Stimulated activated CD8-positive, alpha-beta memory T cell treated with anti-CD3 and anti-CD28 coated beads, Interleukin-15, amount 100 ng/mL, for 48 hours (primary cell): ENCODE measurements around the gene NR3C2.
"Not testable (repeated sequence)": the region's sequence is repeated elsewhere in the genome, so short reads cannot be mapped to it uniquely, and the experiment has no call there.

ENCODE experiments used
- DNase-seq, 2 donors: peaks; one replicate each; pipeline ENCODE4 v3.0.0-alpha.2; 2020; ENCODE audit warnings: low read depth in 2 of 2

The NR3C2 gene

DNA sequence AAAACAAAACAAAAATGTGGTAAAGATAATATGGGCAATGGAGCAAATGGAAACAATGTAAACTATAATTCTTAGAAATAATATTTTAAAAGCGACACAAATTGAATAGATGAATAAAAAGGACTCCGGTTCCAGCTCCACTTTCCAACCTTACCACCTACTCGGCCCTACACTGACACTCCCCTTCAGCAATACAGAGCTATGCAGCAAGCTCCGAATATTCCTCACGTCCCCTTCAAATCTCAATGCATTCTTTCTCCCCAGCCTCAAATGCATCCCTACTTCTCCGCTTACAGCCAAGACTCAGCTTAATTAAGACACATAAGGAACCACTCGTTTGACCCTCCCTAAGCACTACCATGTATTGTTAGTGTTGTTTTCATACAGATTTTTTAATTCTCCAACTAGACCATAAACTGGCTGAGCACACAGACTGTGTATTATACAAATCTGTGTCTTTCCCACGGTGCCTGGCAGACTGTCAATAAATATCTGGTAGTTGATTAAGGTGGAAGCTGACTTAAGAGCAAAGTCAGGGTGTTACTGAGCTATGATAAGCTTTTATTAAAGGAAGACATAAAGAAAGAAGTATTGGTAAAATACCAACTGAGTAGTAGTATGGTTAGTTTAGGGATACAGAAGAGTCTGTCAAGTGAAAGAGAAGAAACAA lies 219.1 kb downstream of the NR3C2 start:
- no peak for DNase-seq

DNA sequence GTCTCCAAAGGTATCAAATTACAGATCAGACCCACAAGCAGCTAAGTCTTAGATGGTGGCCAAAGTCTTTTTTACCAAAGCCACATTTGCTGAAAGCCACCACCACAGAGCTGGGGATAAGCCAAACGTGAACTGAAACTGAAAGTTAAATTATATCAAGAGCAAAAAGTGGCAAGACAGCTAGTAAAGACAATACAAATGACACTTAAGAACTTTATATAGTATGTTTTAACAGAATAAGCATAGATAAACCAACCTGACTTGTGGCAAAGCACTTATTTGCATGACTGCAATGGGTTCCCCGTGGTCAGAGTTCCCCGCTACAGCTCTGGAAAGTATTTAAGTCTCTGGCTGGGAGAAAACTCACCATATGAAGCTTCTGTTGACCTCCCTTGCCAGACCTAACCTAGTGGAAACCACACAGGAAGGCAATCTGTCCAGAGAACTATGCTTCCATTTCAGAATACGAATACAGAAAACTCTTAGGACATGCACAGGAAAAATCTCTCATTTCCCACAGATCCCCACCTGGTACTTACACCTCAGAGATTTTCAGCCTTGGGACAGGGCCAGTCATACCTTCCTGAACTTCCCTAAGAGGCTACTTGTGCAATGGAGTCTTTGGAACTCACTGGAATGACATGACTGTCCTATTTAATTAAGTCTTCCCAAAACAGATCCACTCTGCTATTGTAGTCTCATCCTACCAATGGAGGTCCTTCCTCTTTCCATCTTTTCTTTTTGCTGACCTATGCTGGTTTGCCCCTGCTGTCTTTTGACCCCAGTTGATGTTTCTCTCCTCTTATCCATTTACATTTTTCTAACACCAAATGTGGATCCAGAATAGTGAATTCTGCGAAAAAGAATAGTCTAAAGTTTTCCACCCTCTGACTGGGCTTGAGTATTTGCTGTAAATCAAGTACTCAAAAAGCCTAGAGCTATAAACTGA lies 225.1 kb downstream of the NR3C2 start:
- DNase-seq, result peak in 1 of 2 donors; percentile 7

DNA sequence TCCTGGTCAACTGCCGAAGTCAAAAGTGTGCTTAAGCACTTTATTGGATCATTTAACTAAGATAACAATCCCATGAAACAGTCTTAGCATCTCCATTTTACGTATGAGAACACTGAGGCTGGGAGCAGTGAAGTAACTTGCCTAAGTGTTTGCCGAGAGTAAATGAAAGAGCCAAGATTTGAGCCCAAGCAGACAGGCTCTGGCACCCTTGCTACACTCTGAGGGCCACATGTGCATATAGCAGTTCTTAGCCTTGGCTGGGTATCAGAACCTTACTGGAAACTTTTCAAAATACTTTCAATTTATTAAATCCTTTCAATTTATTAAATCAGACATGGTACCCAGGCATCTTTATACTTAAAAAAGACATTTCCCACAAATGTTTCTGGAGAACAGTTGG lies 225.9 kb downstream of the NR3C2 start:
- DNase-seq, result no peak

DNA sequence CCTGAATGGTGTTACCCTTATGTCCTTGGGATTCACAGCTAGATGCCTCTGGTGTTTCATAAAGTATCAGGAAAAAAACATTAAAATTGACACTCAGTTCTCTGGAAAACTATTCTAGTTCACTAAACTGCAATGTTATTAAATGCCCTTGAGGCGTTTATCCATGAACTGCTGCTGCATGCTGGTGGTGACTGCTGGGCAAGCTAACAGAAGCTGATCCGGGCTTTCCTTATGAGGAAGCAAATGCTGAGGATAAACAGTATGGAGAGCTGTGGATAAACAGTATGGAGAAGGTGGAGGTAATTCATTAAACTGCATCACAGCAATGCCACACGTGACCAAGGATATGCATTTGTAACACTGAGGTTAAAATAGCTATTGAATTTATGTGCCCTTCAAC lies 227.0 kb downstream of the NR3C2 start:
- DNase-seq, result no peak

DNA sequence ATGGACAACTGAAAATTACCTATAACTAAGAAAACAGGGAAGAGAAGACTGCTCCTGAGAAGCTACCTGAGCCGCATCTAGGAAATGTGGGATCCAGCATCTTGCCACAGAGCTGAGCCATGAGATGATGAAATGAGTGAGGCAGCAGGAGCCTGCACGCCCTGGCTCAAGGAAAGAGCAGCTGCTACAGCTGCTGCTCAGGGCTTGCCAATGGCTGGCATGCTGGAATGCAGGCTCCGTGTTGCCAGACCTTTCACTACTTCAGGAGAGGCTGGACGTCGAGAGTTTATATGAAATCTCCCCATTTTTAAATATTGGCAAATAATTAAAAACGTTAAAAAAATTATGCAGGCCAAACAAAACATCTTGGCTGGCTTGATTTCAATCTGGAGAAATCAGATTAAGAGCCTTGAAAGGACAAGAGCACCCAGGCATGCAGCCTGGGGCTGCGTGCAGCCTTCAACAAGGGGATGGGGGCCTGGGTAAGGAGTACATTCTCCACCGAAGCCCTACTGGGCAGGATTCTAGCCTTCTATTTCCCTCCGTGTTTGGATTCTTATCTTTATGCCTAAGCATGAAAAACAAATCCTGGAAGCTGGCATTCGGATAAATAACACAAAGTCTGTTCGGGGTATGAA lies 227.6 kb downstream of the NR3C2 start:
- DNase-seq, result no peak

DNA sequence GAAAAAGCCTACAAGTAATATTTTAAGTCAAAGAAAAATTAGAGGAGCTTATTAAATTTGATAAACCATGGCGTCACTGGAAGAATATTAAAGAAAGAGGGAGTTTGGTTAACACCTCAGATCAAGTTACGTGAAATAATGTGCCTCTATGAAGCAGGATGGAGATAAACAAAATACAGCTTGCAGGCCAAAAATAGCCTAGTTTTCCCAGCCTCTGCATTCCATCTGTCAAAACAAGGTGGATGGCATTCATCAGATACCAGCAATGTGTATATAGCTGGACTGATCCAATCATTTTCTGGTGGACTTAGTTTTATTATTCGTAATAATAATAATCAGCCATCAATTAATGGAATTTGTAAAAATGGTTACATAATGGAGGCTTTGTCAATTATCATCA lies 230.7 kb downstream of the NR3C2 start:
- DNase-seq, result no peak

DNA sequence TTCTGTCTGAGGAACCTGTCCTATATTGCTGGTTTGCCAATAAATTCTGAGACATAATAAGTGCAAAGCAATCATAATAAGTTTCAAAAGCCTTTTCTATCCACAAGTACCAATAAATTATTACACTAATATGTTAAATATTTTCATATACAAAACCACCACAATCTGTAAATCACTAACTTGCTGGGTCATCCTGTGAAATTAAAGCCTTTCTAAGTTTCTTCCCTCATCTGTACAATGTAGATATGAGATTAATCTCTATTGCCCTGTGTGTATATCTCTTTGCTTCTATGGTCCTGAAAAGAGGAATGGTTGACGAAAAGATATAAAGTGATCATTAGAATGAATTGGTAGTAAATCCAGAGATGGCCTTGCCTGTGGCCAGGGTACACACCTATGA lies 231.6 kb downstream of the NR3C2 start:
- DNase-seq, result no peak

DNA sequence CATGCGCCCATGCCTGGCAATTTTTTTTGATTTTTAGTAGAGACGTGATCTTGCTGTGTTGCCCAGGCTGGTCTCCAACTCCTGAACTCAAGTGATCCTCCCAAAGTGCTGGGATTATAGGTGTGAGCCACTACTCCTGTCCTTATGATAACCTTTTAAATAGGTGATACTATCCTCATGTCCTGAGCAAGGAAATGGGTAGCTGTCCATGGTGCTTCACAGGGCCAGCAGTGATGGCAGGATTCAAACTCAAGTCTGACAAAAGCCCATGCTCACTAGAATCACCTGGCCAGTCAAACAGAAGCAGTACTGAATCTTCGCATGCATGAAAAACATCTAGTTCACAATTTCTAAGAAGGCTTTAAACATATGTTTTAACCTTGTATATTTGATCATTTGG lies 235.1 kb downstream of the NR3C2 start:
- DNase-seq, result no peak

DNA sequence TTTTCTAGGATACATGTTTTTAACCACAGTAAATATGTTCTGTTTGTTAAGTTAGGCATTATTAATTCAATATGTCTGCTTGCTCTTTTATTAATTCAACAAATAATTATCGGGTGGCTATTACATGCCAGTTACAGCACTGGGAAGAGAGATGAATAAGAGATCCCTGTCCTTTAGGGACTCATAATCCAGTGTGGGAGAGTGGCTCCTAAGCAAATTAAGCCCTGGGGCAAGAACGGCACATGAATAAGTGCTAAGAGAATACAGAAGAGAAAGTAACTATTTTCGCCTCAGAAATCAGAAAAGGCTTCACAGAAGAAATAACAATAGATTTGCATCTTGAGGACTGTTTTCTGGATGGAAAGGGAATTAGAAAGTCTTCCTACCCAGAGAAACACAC lies 236.7 kb downstream of the NR3C2 start:
- no peak for DNase-seq

DNA sequence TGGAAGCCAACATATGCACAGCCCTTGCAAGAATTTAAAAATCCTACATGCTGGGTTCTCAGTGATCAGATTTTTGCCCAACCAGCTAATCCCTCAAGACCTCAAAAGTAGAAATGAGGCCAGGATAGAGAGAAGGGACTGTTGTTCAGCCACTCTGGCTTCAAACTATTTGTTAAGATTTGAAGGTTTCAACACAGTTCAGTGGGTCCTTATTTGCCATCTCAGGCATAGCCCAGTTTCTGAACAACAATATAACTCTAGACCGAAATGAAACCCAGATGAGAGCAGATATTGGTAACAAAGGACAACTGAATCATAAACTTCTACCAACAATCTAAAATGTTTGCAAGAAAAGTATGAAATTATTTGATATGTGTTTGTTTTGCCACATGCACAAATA lies 237.3 kb downstream of the NR3C2 start:
- DNase-seq, result no peak

DNA sequence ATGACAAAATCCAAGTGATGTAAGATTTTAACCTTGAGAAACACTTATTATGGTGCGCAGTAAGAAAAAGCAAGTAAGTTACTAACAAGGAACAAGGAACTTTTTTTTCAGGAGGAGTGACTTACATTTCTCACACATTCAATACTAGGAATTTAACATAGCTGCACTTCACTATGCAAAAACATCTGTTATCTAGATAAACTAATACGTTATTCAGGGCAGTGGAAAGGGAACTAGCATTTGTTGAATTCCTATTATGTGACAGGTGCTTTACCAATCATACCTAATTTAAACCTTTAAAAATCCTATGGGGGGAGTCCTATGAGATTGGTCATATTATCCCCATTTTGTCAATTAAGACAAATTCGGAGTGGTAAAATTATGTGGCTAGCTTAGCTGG lies 238.0 kb downstream of the NR3C2 start:
- DNase-seq, result no peak

DNA sequence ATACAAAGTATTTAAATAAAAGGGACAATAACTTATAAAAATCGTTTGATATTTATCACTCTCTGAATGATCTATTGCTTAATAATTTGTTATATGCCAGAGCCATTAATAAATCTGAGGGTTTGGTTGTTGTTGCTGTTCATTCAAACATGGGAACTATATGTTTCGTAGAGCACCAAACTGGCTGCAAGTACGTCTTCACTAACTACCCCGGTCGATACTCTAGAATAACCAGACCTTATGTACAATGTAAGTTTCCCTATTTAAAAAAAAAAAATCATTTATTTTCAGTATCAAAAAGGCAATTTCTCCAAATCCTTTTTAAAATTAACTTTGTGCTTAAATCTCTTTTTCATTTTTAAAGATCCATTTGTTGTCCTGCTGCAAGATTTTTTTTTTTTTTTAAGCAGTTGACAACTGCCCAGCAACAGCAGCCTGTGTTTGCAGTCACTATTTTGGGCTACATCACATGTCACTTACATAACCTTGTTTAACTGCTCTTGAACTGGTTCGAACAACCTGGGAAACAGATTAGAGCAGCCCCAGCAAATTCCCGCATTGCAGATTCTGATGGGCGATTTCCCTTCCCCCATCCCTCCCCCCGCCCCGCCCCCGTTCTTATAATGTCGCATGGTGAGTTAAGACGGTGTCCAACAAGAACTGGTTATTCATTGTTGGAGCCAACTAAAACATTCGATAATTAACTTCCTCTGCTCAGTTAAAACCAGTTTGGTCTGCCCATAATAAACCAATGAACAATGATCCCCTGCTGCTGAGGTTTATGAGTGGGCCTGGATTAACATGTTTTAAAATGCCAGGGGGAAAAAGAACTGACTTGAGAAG lies 238.9 kb downstream of the NR3C2 start:
- DNase-seq, result no peak

DNA sequence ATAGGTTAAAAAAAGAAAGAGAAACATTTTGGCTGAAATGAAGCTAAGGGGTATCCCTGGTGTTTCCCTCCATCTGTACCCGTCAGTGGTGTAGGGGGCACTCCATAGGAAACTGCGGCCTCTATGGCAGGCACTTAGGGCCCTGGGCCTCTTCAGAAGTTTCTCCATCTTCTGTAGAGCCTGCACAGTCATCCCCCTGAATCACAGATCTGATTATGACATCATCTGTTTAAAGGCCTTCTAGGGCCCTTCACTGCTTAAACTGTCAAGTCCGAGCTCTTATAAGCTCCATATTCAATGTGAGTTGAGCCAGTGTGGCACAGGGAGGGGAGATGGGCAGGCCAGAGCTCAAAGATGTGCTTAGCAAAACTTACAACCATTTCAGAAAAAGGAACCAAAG lies 241.3 kb downstream of the NR3C2 start:
- DNase-seq, result no peak

DNA sequence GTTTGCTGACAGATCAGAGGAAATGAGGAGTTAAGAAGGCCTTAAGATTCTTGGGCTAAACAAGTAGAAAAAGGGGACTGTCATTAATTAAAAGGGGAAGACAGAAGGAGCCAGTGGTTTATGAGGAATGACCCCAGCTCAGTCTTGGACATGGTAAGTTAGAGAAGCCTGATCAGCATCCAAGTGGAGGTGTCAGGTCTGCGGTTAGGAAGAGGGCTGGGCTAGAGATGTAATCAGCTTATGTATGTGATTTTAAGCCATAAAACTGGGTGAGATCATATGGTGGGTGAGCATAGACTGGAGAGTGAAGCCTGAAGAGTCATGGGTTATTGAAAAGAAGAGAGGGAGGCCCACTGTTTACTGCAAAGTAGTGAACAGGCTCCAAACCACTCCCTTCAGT lies 246.1 kb downstream of the NR3C2 start:
- no peak for DNase-seq

DNA sequence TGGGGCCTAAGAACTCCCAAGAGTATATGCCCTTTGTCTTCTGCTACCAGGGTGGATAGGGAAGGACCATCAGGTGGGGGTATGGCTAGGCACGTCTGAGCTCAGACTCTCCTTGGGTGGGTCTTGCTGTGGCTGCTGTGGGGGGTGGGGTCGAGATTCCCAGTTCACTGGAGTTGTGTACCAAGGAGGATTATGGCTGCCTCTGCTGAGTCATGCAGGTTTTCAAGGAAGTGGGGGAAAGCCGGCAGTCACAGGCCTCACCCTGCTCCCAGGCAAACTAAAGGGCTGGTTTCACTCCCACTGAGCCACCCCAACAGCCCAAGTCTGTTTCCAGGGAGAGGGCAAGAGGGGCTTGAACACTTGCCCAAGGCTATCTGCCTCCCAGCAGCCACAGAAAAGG lies 249.7 kb downstream of the NR3C2 start:
- DNase-seq, result no peak

DNA sequence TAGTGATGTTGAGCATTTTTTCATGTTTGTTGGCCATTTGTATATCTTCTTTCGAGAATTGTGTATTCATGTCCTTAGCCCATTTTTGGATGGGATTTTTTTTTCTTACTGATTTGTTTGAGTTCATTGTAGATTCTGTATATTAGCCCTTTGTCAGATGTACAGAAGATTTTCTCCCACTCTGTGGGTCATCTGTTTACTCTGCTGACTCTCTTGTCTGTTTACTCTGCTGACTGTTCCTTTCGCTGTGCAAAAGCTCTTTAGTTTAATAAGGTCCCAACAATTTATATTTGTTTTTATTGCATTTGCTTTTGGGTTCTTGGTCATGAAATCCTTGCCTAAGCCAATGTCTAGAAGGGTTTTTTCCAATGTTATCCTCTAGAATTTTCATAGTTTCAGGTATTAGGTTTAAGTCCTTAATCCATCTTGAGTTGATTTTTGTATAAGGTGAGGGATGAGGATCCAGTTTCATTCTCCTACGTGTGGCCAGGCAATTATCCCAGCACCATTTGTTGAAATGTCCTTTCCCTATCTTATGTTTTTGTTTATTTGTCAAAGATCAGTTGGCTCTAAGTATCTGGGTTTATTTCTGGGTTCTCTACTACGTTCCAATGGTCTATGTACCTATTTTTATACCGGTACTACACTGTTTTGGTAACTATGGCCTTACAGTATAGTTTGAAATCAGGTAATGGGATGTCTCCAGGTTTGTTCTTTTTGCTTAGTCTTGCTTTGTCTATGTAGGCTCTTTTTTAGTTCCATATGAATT lies 254.6 kb downstream of the NR3C2 start:
- not testable (repeated sequence) for DNase-seq

DNA sequence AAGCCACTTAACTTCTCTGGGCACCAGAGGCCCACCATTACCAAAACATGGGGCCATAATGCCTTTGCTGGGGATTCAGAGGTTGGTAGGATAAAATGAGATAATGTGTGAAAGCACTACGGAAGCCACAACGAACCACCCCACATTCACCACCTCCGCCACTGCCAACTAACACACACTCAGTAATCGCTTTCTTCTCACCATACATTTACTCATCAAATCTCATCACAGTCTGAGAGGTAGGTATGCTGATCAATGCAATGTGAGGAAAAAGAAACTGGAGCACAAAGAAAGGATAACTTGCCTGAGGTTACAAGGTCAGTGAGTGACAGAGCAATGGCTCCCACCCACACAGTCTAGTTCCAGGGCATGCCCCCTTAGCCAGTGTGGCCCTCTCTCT lies 257.3 kb downstream of the NR3C2 start:
- DNase-seq, result no peak

DNA sequence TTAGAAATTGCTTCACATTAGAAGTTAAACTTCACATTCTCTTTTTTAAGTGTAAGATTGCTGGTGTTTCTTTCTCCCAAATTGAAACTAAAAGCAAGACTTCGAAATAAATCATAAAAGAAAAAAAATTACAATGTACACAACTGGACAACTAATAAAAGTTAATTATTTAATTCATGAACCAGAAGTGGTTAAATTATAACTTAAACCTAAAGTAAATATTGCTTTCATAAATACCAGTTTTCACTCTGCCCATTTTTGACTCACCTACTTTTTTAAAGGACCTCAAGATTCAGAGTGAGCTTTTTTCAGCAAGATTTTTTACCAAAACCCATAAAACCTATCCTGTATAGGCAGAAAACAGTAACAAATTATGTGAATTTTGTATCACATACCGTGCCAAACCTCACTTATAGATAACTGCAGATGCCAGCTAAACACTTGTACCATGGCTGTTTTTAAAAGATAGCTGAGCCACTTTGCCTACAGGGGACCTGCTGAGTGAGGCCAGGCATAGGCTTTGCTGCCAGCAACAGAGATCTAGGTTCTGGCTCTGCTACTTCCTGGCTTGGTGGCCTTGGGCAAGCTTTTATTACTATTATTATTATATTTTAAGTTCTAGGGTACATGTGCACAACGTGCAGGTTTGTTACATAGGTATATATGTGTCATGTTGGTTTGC lies 259.8 kb downstream of the NR3C2 start:
- DNase-seq, result no peak

DNA sequence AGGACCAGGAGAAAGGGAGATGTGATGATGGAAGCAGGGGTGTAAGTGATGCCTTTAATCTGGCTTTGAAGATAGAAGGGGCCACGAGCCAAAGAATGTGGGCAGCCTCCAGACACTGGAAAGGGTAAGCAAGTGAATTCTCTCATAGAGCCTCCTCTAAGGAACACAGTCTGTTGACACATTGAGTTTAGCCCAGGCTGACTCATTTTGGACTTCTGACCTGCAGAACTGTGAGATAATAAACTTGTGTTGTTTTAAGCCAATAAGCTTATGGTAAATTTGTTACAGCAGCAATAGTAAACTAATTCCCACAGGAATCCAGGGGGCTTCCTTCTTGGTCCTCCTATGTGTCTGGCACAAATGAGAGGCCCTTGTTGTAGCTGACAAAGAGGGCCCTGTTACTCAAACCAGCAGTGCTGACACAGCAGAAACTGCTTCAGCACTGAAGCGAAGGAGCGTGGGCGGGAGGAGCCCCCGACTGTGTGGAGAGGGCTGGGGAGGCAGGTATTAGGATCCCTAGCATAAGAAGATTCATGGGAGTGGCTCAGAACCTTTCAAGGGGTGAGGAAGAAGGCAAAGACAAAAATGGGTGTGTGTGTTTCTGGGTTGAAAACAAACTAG lies 268.7 kb downstream of the NR3C2 start:
- DNase-seq, result no peak

DNA sequence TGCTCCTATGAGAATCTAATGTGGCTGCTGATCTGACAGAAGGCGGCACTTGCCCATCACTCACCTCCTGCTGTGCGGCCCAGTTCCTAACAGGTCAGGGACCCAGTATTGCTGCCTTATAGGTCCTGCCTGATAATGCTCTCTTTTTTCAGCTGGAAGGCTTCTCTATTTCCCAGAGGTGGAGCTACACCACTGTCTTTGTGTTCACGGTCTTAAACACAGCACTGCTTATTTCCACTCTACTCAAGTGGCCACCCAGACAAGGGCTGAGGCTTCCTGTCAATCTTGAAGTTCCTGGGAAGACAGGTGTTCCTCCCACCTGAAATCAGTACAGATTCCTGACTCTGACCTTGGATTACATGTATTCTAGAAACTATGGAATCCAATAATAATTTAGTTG lies 270.6 kb downstream of the NR3C2 start:
- DNase-seq, result no peak
